Measurements from ENCODE around the gene WBP2NL. TPM values are rescaled to one million over a fixed set of nuclear protein-coding genes. Genes with fewer than 3 reads are reported as not detected.

WBP2NL gene
- total RNA-seq, 1 experiment from 2014 or later = not detected

- no peaks in the 10 kb centered on the region for H3K27me3 ChIP-seq (ENCODE audit: control insufficient read depth, insufficient read depth, low read length)
- DNase-seq = no peak
- H3K4me3 ChIP-seq (ENCODE audit: insufficient read depth, low read depth, low read length) = no peak overlapping the region
- H3K36me3 ChIP-seq (replicated peaks; ENCODE audit: control insufficient read depth, insufficient read depth, low read length) = no peaks in the 10 kb centered on the region
Measured at GRCh38 chr22:42035256-42035655, 36.7 kb downstream of the WBP2NL start.

GRCh38 chr22:42039271-42039670 lies 40.7 kb downstream of the WBP2NL start:
- Histone ChIP-seq H3K27me3 (ENCODE audit: control insufficient read depth, insufficient read depth, low read length) (no peaks in the 10 kb centered on the region), H3K4me3 (ENCODE audit: insufficient read depth, low read depth, low read length) (no peak overlapping the region), H3K36me3 (replicated peaks; ENCODE audit: control insufficient read depth, insufficient read depth, low read length) (no peaks in the 10 kb centered on the region)
- no peak for DNase-seq

- Histone ChIP-seq H3K4me3 (ENCODE audit: insufficient read depth, low read depth, low read length) (no peak overlapping the region), H3K27me3 (ENCODE audit: control insufficient read depth, insufficient read depth, low read length) (no peaks in the 10 kb centered on the region), H3K36me3 (replicated peaks; ENCODE audit: control insufficient read depth, insufficient read depth, low read length) (no peaks in the 10 kb centered on the region)
- DNase-seq = no peak
Measured at GRCh38 chr22:42041784-42042183, 43.2 kb downstream of the WBP2NL start.

GRCh38 chr22:42050641-42051180 lies 52.1 kb downstream of the WBP2NL start:
- no peak for DNase-seq
- Histone ChIP-seq H3K4me3 (ENCODE audit: insufficient read depth, low read depth, low read length) (no peak overlapping the region), H3K36me3 (replicated peaks; ENCODE audit: control insufficient read depth, insufficient read depth, low read length) (no peaks in the 10 kb centered on the region), H3K27me3 (ENCODE audit: control insufficient read depth, insufficient read depth, low read length) (no peaks in the 10 kb centered on the region)

GRCh38 chr22:42052765-42053164 lies 54.2 kb downstream of the WBP2NL start:
- no peak for DNase-seq

DNA sequence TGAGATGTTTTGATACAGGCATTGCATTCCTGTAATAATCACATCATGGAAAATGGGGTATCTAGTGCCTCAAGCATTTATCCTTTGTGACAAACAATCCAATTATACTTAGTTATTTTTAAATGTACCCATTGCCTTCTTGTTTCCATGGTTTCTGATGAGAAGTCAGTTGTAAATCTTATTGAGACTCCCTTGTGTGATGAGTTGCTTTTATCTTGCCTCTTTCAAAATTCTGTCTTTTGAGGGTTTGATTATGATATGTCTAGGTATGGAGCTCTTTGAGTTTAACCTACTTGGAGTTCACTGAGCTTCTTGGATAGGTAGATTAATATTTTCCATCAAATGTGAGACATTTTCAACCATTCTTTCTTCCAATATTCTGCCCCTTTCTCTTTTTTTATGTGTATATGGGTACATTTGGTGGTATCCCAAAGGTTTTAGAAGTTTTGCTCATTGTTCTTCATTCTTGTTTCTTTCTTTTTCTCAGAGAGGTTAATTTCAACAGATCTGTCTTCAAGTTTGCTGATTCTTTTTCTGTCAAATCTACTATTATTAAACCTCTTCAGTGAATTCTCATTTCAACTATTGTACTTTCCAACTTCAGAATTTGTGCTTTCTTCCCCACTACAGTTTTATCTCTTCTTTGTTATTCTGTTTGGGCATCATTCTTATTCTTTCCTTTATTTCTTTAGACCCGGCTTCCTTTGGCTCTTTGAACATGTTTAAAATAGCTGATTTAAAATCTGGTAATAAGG lies 58.3 kb downstream of the WBP2NL start:
- H3K27me3 ChIP-seq (ENCODE audit: control insufficient read depth, insufficient read depth, low read length) = no peaks in the 10 kb centered on the region
- no peak overlapping the region for H3K4me3 ChIP-seq (ENCODE audit: insufficient read depth, low read depth, low read length)
- no peak for DNase-seq
- peaks cover 9% of the 10 kb centered on the region for H3K36me3 ChIP-seq (replicated peaks; ENCODE audit: control insufficient read depth, insufficient read depth, low read length)

More at GRCh38 chr22:42052765-42053164, 54.2 kb downstream of the WBP2NL start:
- Histone ChIP-seq H3K36me3 (replicated peaks; ENCODE audit: control insufficient read depth, insufficient read depth, low read length) (no peaks in the 10 kb centered on the region), H3K4me3 (ENCODE audit: insufficient read depth, low read depth, low read length) (no peak overlapping the region), H3K27me3 (ENCODE audit: control insufficient read depth, insufficient read depth, low read length) (no peaks in the 10 kb centered on the region)

DNA sequence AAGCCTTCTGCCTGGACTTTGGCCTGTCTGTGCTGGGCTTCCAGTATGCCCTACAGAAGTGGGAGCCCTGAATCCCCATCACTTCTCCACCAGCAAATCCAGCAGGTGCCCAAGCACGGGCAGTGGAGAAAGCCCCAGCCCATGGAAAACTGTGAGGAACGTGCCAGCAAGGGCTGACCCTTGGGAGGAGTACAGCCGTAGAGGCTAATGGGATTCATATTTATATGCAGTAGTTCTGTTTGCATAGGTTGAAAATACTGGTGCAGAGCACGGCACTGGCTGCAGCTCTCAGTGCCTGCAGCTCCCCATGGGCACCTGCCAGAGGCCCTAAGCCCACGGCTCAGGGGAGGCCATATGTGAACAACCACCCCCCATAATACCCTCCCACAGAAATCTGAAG lies 61.9 kb downstream of the WBP2NL start:
- DNase-seq = no peak
- Histone ChIP-seq H3K27me3 (ENCODE audit: control insufficient read depth, insufficient read depth, low read length) (no peaks in the 10 kb centered on the region), H3K36me3 (replicated peaks; ENCODE audit: control insufficient read depth, insufficient read depth, low read length) (peaks cover 9% of the 10 kb centered on the region), H3K4me3 (ENCODE audit: insufficient read depth, low read depth, low read length) (no peak overlapping the region)

DNA sequence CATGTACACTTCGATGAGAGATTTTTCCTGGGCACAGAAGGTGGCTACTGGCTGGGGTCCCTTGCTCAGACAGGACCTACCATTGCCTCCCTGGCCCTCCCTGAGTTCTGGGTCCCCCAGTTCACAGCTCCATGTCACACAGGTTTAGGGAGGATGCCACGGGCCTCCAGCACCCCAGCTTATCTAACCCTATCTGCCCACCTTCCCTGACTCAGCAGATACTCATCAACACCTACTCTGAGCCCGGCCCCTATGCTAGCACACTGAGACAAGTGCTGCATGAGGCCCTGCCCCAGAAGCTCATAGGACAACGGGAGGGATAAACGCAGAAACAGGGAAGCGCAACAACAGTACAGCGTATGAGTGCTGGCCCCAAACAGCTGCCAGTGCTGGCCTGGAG lies 62.5 kb downstream of the WBP2NL start:
- H3K27me3 ChIP-seq (ENCODE audit: control insufficient read depth, insufficient read depth, low read length) = no peaks in the 10 kb centered on the region
- H3K4me3 ChIP-seq (ENCODE audit: insufficient read depth, low read depth, low read length) = no peak overlapping the region
- no peak for DNase-seq
- peaks cover 9% of the 10 kb centered on the region for H3K36me3 ChIP-seq (replicated peaks; ENCODE audit: control insufficient read depth, insufficient read depth, low read length)

- Histone ChIP-seq H3K27me3 (ENCODE audit: control insufficient read depth, insufficient read depth, low read length) (no peaks in the 10 kb centered on the region), H3K4me3 (ENCODE audit: insufficient read depth, low read depth, low read length) (no peak overlapping the region), H3K36me3 (replicated peaks; ENCODE audit: control insufficient read depth, insufficient read depth, low read length) (peaks cover 11% of the 10 kb centered on the region)
- no peak for DNase-seq
Measured at GRCh38 chr22:42062506-42063170, 64.0 kb downstream of the WBP2NL start.

- no peaks in the 10 kb centered on the region for H3K27me3 ChIP-seq (ENCODE audit: control insufficient read depth, insufficient read depth, low read length)
- DNase-seq = no peak
- H3K36me3 ChIP-seq (replicated peaks; ENCODE audit: control insufficient read depth, insufficient read depth, low read length) = peaks cover 13% of the 10 kb centered on the region
- H3K4me3 ChIP-seq (ENCODE audit: insufficient read depth, low read depth, low read length) = no peak overlapping the region
Measured at GRCh38 chr22:42064629-42065028, 66.0 kb downstream of the WBP2NL start.

GRCh38 chr22:42065438-42066125 lies 67.0 kb downstream of the WBP2NL start:
- peak; percentile 68 for DNase-seq
- Histone ChIP-seq H3K36me3 (replicated peaks; ENCODE audit: control insufficient read depth, insufficient read depth, low read length) (peaks cover 8% of the 10 kb centered on the region), H3K4me3 (ENCODE audit: insufficient read depth, low read depth, low read length) (no peak overlapping the region), H3K27me3 (ENCODE audit: control insufficient read depth, insufficient read depth, low read length) (no peaks in the 10 kb centered on the region; the same call in 1 of the 2 replicates)

DNA sequence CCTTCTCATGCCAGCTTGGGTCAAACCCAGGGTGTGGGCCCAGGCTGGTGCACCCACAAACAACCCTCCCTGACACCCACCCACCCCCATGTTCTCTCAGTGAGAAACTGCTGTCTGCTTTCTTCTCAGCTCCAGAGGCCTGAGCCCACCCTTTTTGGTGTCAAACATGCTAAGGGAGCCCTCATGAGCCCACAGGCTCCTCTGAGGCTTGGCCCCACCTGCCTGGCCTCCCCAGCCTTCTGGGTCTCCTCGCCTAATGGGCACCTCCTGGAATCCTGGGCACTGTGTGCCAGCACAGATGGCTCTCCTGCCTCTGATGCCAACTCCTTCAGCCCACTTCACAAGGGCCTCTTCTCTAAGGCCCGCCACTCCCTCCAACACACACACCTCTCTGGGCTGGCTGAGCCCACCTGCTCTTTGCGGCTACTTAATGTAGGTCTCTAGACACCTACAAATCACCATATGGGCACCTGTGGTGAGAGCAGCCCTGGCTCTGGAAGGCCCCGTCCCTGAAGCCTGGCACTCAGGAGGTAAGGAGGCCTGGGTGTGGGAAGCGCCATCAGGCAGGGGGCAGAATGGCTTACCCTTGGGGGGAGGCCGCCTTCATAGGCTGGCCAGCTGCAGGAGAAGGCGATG lies 67.7 kb downstream of the WBP2NL start:
- Histone ChIP-seq H3K27me3 (ENCODE audit: control insufficient read depth, insufficient read depth, low read length) (no peaks in the 10 kb centered on the region; the same call in 1 of the 2 replicates), H3K36me3 (replicated peaks; ENCODE audit: control insufficient read depth, insufficient read depth, low read length) (peaks cover 7% of the 10 kb centered on the region), H3K4me3 (ENCODE audit: insufficient read depth, low read depth, low read length) (no peak overlapping the region)
- no peak for DNase-seq

DNA sequence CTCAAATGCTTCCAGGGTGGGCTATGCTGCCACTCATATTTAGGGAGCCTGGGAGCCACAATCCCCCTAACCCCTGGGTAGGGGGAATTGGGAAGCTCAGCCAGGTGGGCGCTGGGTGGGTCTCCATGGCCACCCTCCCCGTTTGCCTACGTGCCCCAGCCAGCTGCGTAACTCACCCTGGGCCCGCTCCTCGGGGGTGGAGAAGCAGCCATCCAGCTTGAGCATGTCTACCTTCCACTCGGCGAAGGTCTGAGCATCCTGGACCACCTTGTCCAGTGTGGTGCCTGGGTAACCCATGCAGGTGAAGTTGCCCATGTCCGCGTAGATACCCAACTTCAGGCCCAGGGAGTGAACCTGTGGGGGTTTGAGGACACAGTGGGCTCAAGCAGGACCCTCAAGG lies 68.3 kb downstream of the WBP2NL start:
- H3K27me3 ChIP-seq (ENCODE audit: control insufficient read depth, insufficient read depth, low read length) = no peaks in the 10 kb centered on the region; the same call in 1 of the 2 replicates
- H3K4me3 ChIP-seq (ENCODE audit: insufficient read depth, low read depth, low read length) = no peak overlapping the region
- H3K36me3 ChIP-seq (replicated peaks; ENCODE audit: control insufficient read depth, insufficient read depth, low read length) = peaks cover 4% of the 10 kb centered on the region
- DNase-seq = no peak

DNA sequence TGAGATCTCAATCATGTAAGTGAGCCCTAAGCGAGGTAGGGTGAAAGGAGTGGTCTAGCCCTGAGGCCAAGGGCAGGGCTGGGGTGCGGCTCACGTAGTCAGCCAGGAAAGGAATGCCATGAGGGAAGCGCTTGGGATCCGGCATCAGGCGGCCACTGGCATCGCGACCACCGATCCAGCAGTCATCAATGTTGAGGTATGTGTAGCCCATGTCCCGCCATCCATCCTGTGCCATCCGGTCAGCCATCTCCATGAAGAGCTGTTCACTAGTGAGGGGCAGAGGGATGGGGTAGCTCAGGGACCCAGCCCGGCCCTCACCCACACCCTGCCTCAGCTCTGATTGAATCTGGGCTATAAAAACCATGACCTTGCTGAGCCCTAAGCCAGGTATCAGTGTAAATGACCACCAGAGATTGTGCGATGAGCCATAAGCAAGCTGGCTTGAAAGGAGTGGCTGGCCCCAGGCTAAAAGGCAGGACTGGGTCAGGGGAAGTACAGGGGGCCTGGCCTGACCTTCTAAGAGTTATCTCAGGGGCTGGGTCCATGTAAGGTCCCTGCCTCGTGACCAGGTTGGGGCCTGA lies 69.2 kb downstream of the WBP2NL start:
- no peak for DNase-seq
- H3K36me3 ChIP-seq (replicated peaks; ENCODE audit: control insufficient read depth, insufficient read depth, low read length) = peaks cover 4% of the 10 kb centered on the region
- H3K4me3 ChIP-seq (ENCODE audit: insufficient read depth, low read depth, low read length) = no peak overlapping the region

More for the DNA sequence above, 69.2 kb downstream of the WBP2NL start:
- no peaks in the 10 kb centered on the region; the same call in 1 of the 2 replicates for H3K27me3 ChIP-seq (ENCODE audit: control insufficient read depth, insufficient read depth, low read length)

Data from H7 (cell line).